Activated CD4-positive, alpha-beta T cell treated with anti-CD3 and anti-CD28 coated beads for 48 hours (primary cell): ENCODE measurements around the gene CNIH1.
"Not testable (repeated sequence)": the region's sequence is repeated elsewhere in the genome, so short reads cannot be mapped to it uniquely, and the experiment has no call there.

Source experiments
- DNase-seq: peaks from one replicate; pipeline ENCODE4 v3.0.0-alpha.2; 2020

The CNIH1 gene

DNA sequence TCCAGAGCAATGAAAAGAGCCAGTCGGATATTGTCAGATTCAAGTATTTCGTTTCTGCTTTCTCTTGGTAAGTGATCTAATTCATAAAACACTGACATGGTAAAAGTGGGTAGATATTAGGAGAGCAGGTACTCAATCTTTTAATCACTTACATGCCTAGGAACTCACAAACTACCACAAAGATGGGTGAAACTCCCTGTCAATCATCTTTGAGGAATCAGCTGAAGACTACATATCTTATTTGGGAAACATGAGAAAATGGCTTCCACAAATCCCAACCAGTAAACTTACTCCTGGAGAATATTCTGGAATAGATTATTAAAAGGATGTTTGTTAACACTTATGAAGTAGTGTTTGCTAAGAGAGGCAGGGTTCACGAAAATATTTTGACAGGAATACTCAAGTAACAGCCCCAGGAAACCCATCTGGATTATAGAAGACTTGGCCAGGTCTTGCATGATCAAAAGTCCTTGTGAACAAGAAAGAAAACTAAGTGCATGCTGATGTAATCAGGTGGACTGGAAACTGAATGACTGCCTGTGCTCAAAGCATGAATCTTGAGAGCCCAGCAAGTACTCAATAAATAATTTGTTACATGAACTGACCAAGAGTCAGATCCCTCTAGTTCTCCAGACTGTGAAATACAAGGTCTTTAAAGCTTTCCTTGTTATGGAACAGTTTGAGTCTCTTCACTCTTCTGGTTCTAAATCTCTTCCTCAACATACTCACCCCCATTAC is 15.5 kb downstream of the CNIH1 start:
- no peak for DNase-seq

DNA sequence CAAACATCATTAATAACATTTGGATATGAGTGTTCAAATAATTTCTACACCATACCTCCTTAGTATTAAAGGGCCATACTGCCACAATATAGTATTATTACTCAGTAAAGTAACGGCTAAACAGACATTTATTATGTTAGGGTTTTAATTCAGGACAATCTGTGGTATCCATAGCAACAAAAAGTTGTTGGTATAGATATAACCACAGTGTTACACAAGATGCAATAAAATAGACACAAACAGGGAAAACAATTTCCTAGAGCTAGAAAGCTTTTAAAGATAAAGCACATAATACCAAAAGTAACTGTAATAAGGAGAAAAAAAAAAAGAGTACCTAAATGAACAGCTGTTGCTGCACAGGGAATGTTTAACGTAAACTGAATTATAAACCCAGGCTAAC is 16.1 kb downstream of the CNIH1 start:
- DNase-seq: no peak

DNA sequence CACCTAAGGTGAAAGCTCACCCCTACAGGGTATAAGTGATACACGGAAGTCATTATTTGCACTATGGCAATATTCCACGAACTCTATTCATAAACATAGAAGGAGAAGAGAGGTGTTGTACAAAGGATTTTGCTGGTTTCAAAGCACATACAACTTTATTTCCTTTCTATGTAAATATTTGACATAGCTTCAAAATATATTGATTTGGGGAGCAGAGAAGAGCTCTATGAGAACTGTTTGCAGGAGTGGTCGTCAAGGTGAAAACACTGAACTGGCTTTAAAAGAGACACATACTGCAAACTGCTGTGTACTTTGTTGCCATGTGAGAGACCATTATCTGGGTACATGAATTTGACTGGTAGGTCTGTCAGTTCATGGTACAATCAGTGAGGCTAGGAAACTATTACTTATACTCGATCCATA is 16.7 kb downstream of the CNIH1 start:
- DNase-seq: no peak

DNA sequence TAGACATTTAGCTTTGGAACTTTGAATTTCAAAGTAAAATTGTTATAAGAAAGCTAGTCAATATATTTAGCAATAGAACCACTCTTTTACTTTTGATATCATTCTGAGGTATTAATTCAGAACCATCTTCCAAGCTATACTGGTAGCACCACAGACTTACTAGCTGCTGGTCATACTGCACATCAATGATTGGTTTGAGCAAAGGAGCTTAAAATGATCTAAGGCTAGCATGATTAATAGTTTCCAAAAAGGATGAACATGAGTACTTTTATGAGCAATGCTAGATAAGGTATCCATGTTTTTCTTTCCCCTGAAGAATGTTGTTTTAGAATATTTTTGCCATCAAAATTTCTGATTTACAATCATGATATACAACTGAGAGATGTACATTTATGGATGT is 17.2 kb downstream of the CNIH1 start:
- no peak for DNase-seq

DNA sequence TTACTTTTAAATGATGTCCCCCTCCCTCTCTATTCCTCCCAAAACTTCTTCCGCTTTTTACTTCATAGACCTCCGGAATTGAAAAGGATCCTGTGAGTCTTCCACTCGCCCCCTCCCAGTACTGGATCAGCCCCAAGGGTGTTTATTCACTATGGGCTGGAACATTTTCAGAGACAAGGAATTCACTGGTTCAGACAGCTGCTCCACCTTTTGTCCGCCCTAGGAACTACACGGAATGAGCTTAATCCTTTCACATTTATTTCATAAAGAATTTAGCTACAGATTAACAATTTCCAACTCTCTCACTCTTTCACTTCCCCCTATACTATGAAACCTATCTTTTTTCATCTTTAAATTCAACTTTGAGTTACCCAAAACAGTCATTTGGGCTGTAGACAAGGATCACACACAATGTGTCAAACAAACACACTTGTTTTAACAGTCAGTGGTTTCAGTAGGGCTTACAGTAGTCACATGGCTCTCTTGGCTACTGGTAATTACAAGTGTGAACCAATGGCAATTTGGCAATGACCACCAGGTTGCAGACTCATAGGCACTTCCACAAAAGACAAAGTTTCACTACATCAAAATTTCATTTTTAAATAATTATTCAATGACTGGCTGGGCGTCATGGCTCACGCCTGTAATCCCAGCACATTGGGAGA is 20.6 kb downstream of the CNIH1 start:
- no peak for DNase-seq

DNA sequence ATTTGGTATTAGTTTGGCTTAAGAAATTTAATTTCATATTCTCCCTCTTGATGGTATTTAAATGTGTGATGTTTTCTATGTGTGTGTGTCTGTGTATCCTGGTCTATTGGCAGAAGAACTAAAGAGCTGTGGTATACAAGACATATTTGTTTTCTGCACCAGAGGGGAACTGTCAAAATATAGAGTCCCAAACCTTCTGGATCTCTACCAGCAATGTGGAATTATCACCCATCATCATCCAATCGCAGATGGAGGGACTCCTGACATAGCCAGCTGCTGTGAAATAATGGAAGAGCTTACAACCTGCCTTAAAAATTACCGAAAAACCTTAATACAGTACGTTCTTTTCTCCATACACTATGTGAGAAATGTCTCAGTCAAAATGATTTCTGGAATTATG is 29.8 kb downstream of the CNIH1 start:
- DNase-seq: no peak

DNA sequence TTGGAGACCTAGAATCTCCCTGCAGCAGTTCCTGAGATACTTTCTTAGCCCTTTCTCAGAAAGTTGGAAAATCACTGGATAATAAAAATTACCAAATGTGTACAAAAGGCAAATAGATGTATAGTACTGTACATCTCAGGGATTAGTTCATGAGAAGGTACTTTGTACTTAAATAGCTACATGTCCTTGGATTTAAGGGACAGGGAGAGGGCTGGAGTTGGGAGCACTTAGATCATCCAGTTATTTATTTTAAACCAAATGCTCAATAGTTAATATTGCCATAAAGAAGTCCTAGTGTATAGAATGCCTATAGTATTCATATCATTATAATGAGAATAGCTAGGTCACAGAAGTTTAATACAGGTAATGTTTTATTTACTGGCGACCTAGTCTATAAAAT is 31.0 kb downstream of the CNIH1 start:
- DNase-seq: no peak

DNA sequence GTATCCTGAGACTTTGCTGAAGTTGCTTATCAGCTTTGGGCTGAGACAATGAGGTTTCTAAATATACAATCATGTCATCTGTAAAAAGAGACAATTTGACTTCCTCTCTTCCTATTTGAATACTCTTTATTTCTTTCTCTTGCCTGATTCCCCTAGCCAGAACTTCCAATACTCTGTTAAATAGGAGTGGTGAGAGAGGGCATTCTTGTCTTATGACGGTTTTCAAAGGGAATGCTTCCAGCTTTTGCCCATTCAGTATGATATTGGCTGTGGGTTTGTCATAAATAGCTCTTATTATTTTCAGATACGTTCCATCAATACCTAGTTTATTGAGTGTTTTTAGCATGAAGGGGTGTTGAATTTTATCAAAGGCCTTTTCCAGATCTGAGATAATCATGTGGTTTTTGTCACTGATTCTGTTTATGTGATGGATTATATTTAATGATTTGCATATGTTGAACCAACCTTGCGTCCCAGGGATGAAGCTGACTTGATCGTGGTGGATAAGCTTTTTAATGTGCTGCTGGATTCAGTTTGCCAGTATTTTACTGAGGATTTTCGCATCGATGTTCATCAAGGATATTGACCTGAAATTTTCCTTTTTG is 37.7 kb downstream of the CNIH1 start:
- DNase-seq: not testable (repeated sequence)

DNA sequence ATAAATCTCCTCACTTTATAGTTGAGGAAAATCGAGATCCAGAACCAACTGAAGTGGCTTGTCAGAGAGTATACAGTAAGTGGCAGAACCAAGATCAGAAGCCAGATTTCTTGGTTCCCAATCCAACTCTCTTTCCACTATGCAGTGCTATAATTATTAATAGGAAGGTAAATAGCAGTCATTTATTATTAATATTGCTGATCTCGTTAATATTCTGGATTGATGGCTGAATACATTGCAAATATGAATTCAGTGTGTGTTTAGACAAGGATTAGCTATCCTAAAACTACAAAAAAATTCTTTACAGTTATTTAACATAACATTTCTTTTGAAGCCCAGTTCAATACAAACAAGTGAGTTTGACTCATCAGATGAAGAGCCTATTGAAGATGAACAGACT is 41.6 kb downstream of the CNIH1 start:
- no peak for DNase-seq

DNA sequence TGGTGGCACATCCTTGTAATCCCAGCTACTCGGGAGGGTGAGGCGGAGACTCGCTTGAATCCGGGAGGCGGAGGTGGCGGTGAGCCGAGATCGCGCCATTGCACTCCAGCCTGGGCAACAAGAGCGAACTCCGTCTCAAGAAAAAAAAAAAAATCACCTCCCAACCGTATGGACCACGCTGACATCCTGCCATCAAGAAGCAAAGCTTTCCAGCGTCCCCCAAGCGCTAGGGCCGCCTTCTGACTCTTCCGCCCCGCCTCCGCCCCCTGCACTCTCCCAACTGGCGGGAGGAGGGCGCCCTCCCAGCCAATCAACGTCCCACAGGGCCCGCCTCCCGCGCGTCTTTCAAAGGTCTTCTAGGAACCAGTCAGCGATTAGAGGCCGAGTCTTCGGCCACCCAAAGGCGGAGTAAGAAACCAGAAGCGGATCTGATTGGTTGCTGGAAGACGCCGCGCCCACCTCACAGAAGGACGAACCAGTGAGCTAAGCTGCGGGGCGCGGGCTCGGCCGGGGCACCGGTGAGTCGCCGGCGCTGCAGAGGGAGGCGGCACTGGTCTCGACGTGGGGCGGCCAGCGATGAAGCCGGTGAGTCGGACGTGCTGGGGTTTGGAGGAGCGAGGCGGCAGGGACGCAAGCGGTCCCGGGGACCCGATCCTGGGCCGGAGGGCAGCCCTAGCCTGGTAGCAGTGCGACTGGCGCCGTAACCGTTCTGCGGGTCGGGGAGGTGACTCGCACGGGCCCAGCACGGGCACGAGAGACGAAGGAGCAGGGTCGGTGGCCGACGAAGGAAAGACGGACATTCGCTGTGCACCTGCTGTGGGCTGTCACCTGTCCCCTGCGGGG is 44.5 kb downstream of the CNIH1 start, which contains the start of gene CDKN3:
Gene CDKN3, plus strand, starts transcription at position 515 of the 843 bp plus-strand sequence. Its CDS starts 62 bp downstream, at position 577.
- peak; percentile 98 for DNase-seq

DNA sequence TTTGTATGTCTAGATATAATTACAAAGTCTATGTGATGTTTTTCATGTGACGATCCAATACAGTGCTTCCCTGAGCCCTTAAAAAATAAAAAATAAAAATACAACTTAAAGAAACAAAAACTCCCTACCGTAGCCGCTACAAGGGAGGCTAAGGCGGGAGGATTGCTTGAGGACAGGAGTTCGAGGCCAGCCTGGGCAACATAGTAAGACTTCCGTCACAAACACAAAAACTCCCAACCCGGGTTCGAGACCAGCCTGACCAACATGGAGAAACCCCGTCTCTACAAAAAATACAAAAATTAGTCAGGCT is 45.0 kb downstream of the CNIH1 start:
- DNase-seq: no peak

DNA sequence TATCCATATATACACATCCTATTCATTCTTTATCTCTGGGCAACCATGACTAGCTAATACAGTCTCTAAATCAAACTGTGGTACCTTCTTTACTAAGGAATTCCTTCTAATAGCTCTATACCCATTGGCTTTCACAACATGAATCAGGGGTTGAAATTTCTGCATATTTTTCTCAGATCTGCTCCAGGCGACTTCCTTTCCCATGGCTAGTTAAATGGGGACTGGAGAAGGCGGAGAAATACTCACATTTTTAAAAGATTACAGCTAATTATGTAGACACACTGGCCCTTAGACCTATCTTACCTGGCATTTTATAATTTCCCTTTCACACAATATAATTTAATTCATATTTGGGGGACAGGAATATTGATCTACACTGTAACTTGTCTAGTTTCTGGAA is 45.5 kb downstream of the CNIH1 start:
- no peak for DNase-seq

DNA sequence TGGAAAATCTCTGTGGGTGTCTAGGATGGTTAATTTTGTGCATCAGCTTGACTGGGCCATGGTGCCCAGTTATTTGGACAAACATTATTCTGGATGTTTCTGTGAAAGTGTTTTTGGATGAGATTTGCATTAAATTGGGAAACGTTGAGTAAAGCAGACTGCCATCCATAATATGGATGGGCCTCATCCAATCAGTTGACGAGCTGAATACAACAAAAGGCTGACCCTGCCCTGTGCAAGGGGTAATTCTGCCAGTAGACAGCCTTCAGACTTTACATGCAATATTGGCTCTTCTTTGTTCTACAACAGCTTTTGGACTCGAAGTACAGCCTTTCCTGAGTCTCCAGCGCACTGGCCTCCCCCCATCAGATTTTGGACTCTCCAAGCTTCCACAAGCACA is 45.9 kb downstream of the CNIH1 start:
- no peak for DNase-seq

DNA sequence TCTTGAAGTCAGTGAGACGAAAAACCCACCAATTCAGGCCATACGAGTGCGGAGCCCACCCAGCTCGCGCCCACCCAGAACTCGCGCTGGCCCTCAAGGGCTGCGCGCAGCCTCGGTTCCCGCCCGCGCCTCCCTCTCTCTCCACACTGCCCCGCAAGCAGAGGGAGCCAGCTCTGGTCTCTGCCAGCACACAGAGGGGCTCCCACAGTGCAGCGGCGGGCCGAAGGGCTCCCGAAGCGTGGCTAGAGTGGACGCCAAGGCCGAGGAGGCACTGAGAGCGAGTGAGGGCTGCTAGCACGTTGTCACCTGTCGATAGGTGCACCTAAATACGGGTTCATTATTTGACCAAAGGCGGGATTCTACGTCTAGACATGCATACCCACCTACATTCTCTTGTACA is 46.6 kb downstream of the CNIH1 start:
- no peak for DNase-seq

DNA sequence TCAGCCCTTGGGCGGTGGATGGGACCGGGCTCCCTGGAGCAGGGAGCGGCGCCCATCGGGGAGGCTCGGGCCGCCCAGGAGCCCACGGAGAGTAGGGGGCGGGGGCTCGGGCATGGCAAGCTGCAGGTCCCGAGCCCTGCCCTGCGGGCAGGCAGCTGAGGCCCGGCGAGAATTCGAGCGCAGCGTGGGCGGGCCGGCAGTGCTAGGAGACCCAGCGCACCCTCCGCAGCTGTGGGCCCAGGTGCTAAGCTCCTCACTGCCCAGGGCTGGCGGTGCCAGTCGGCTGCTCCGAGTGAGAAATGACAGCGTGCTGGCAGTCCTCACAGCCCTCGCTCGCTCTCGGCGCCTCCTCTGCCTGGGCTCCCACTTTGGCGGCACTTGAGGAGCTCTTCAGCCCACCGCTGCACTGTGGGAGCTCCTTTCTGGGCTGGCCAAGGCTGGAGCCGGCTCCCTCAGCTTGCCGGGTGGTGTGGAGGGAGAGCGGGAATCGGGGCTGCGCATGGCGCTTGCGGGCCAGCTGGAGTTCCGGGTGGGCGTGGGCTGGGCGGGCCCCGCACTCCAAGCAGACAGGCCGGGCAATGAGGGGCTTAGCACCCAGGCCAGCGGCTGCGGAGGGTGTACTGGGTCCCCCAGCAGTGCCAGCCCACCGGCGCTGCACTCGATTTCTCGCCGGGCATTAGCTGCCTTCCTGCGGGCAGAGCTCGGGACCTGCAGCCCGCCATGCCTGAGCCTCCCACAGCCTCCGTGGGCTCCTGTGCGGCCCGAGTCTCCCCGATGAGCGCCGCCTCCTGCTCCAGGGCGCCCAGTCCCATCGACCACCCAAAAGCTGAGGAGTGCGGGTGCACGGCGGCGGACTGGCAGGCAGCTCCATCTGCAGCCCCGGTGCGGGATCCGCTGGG is 47.9 kb downstream of the CNIH1 start:
- not testable (repeated sequence) for DNase-seq

DNA sequence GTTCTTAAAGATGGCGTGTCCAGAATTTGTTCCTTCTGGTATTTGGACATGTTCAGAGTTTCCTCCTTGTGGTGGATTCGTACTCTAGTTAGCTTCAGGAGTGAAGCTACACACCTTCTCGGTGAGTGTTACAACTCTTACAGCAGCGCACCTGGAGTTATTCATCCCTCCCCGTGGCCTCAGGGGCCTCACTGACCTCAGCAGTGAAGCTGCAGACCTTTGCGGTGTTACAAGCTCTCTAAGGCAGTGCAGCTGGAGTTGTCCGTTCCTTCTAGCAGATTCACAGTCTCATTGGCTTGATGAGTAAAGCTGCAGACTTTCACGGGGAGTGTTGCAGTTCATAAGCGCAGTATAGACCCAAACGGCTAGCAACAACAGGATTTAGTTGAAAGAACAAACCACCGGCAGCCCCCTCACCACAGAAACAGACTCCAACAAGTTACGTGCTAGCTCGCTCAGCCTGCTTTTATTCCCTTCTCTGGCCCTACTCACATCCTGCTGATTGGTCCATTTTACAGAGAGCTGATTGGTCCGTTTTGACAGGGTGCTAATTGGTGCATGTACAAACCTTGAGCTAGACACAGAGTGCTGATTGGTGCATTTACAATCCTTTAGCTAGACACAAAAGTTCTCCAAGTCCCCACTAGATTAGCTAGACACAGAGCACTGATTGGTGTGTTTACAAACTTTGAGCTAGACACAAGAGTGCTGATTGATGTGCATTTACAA is 48.9 kb downstream of the CNIH1 start:
- DNase-seq: no peak

DNA sequence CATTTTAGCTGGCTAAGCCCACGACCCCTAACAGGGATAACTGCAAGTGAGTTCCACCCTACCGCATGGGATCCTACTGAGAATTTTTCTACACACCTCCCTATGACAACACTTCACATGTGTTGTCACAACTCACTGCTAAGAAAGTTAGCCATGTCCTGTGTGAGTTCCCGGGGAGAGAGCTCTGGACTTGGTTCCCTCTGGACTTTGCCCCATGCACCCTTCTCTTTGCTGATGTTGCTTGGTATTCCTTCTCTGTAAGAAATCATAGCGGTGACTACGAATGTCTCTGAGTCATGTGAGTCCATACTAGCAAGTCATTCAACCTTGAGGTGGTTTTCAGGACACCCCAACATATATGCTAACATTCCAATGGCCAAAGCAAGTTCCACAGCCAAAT is 53.8 kb downstream of the CNIH1 start:
- DNase-seq: no peak

DNA sequence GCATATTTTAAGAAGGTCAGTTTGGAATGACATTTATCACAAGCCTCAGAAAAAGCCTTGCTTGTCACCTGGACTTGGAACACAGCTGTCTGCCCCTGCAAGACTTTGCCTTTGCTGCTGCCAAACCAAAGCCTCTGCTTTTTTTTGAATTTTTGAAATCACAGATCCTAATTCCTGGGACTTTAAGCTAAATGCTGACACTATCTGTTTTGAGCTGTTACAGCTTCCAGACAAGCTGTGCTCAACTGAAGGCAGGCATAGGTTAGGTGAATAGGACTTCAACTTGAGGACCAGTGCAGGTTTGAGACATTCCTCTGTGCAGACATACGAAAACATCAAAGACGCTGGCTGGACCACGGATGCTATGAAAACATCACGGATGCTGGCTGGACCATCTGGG is 55.6 kb downstream of the CNIH1 start:
- no peak for DNase-seq

DNA sequence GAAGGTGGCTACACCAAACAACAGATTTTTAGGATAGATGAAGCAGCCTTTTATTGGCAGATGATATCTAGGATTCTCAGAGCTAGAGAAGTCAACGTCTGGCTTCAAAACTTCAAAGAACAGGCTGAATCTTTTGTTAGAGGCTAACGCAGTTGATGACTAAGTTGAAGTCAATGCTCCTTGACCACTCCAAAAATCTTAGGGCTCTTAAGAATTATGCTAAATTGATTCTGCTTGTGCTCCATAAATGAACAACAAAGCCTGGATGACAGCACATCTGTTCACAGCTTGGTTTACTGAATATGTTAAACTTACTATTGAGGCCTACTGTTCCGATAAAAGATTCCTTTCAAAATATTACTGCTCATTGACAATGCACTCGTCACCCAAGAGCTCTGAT is 57.3 kb downstream of the CNIH1 start:
- DNase-seq: no peak

DNA sequence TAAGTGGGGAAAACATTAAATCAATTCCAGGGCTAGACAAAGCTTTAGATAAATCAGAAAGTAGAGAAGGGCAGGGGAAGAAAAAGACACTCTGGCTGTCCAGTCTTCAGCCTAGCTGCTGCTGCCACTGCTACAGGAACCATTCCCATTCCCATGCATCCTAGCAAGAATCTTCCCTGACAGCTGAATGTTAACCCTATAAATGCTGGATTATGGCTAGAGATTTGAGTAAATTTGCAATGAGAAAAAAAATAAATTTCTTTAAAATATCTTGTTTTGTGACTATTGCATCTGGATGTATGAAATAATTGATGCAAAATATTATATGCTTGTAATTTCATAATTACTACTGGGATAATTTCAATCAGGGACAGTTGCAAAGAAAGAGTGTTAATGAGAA is 59.4 kb downstream of the CNIH1 start:
- DNase-seq: no peak

DNA sequence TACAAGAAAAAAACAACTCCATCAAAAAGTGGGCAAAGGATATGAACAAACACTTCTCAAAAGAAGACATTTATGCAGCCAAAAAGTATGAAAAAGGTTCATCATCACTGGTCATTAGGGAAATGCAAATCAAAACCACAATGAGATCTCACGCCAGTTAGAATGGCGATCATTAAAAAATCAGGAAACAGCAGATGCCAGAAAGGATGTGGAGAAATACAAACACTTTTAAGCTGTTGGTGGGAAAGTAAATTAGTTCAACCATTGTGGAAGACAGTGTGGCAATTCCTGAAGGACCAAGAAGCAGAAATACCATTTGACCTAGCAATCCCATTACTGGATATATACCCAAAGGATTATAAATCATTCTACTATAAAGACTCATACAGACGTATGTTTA is 60.6 kb downstream of the CNIH1 start:
- not testable (repeated sequence) for DNase-seq

DNA sequence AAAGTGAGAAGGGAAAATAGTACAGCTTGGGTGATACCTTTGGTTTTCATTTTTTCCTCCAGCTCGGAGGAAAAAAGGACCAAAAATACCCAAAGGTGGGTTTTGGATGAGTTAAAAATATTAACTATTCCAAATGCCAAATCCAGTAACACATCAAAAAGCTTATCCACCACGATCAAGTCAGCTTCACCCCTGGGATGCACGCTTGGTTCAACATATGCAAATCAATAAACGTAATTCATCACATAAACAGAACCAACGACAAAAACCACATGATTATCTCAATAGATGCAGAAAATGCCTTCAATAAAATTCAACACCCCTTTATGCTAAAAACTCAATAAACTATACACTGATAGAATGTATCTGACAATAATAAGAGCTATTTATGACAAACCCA is 62.3 kb downstream of the CNIH1 start:
- not testable (repeated sequence) for DNase-seq
